H9 (cell line): ENCODE results near the gene FHIT. TPM values are rescaled to one million over a fixed set of nuclear protein-coding genes. Genes with fewer than 3 reads are reported as not detected.

Source experiments
- DNase-seq: peaks from one replicate; pipeline ENCODE4 v3.0.0-alpha.2; 2017
- H2AFZ ChIP-seq: one replicate; pipeline ENCODE4 v1.6.1; 2013; ENCODE audit warnings: mild to moderate bottlenecking, low read length, control low read depth, moderate library complexity
- H2AK5ac ChIP-seq: 2 replicates; pipeline ENCODE4 v1.6.1; 2013; ENCODE audit warnings: low read length, control low read depth, mixed read lengths; ENCODE audit not compliant: insufficient read length
- H2BK120ac ChIP-seq: one replicate; pipeline ENCODE4 v1.6.1; 2013; ENCODE audit warnings: low read depth, mild to moderate bottlenecking, low read length, control low read depth, inconsistent platforms; ENCODE audit not compliant: poor library complexity, severe bottlenecking
- H2BK12ac ChIP-seq: 2 replicates; pipeline ENCODE4 v1.6.1; 2013; ENCODE audit warnings: low read length, control low read depth, mixed read lengths, low read depth; ENCODE audit not compliant: insufficient read length
- H2BK15ac ChIP-seq: 2 replicates; pipeline ENCODE4 v1.6.1; 2013; ENCODE audit warnings: low read depth, low read length, control low read depth
- H2BK20ac ChIP-seq: one replicate; pipeline ENCODE4 v1.6.1; 2013; ENCODE audit warnings: low read depth, mild to moderate bottlenecking, low read length, control low read depth, inconsistent platforms; ENCODE audit not compliant: poor library complexity, severe bottlenecking
- H2BK5ac ChIP-seq: 2 replicates; pipeline ENCODE4 v1.6.1; 2013; ENCODE audit warnings: low read length, control low read depth, mixed read lengths; ENCODE audit not compliant: insufficient read length
- H3K14ac ChIP-seq: 2 replicates; pipeline ENCODE4 v1.6.1; 2013; ENCODE audit warnings: low read length, control low read depth; ENCODE audit not compliant: insufficient read depth
- H3K18ac ChIP-seq: 2 replicates; pipeline ENCODE4 v1.6.1; 2013; ENCODE audit warnings: low read depth, mild to moderate bottlenecking, mixed read lengths, low read length, control low read depth; ENCODE audit not compliant: insufficient read length
- H3K23ac ChIP-seq: 2 replicates; pipeline ENCODE4 v1.6.1; 2013; ENCODE audit warnings: low read length, control low read depth, mixed read lengths, low read depth; ENCODE audit not compliant: insufficient read length
- H3K23me2 ChIP-seq: 2 replicates; pipeline ENCODE4 v1.6.1; 2013; ENCODE audit warnings: low read depth, mild to moderate bottlenecking, mixed read lengths, low read length, control low read depth; ENCODE audit not compliant: insufficient read length, poor library complexity, severe bottlenecking
- H3K27ac ChIP-seq: 2 replicates; pipeline ENCODE4 v1.5.1; 2013; ENCODE audit warnings: low read length, control low read depth, mixed read lengths, low read depth; ENCODE audit not compliant: insufficient read length
- H3K27me3 ChIP-seq: 2 replicates; pipeline ENCODE4 v1.6.1; 2013; ENCODE audit warnings: low read length, control low read depth, inconsistent platforms; ENCODE audit not compliant: insufficient read depth
- H3K4ac ChIP-seq: 2 replicates; pipeline ENCODE4 v1.6.1; 2013; ENCODE audit warnings: low read depth, mild to moderate bottlenecking, control low read depth, inconsistent platforms, low read length, moderate library complexity
- H3K4me1 ChIP-seq: 2 replicates; pipeline ENCODE4 v1.6.1; 2013; ENCODE audit warnings: low read length, control low read depth, inconsistent platforms; ENCODE audit not compliant: insufficient read depth
- H3K4me2 ChIP-seq: 2 replicates; pipeline ENCODE4 v1.6.1; 2013; ENCODE audit warnings: low read length, control low read depth, mixed read lengths; ENCODE audit not compliant: insufficient read length, insufficient read depth
- H3K56ac ChIP-seq: 2 replicates; pipeline ENCODE4 v1.6.1; 2013; ENCODE audit warnings: low read depth, mild to moderate bottlenecking, mixed read lengths, low read length, control low read depth; ENCODE audit not compliant: insufficient read length
- H3K79me1 ChIP-seq: 2 replicates; pipeline ENCODE4 v1.6.1; 2013; ENCODE audit warnings: low read depth, mild to moderate bottlenecking, moderate library complexity, low read length, control low read depth, inconsistent platforms; ENCODE audit not compliant: insufficient read depth, poor library complexity, severe bottlenecking
- H3K79me2 ChIP-seq: 2 replicates; pipeline ENCODE4 v1.6.1; 2013; ENCODE audit warnings: low read length, control low read depth, inconsistent platforms; ENCODE audit not compliant: insufficient read depth
- H3K9ac ChIP-seq: 2 replicates; pipeline ENCODE4 v1.6.1; 2013; ENCODE audit warnings: low read length, control low read depth, mixed read lengths; ENCODE audit not compliant: insufficient read length; ENCODE audit errors: extremely low read depth
- H3K9me3 ChIP-seq: one replicate; pipeline ENCODE4 v1.6.1; 2013; ENCODE audit warnings: low read depth, low read length, inconsistent platforms; ENCODE audit not compliant: control insufficient read depth
- H3T11ph ChIP-seq: one replicate; pipeline ENCODE4 v1.6.1; 2013; ENCODE audit warnings: mild to moderate bottlenecking, low read length, control low read depth, inconsistent platforms
- H4K20me1 ChIP-seq: one replicate; pipeline ENCODE4 v1.6.1; 2013; ENCODE audit not compliant: control insufficient read depth, insufficient read length, insufficient read depth
- H4K5ac ChIP-seq: 2 replicates; pipeline ENCODE4 v1.6.1; 2013; ENCODE audit warnings: low read depth, mild to moderate bottlenecking, mixed read lengths, low read length, control low read depth; ENCODE audit not compliant: insufficient read length
- H4K8ac ChIP-seq: replicated peaks from 2 replicates; pipeline ENCODE4 v1.6.1; 2013; ENCODE audit warnings: low read length, control low read depth, mixed read lengths, low read depth; ENCODE audit not compliant: insufficient read length
- H4K91ac ChIP-seq: 2 replicates; pipeline ENCODE4 v1.6.1; 2013; ENCODE audit warnings: low read depth, mild to moderate bottlenecking, moderate library complexity, mixed read lengths, low read length, control low read depth; ENCODE audit not compliant: insufficient read length
- H3K27ac Mint-ChIP-seq, 3 experiments: 2 replicates in 2 of 3; 3 replicates in 1 of 3; pipeline ENCODE4 v1.8.0; 2020 to 2021; ENCODE audit warnings: mixed read lengths in 3 of 3, mild to moderate bottlenecking in 1 of 3, moderate library complexity in 1 of 3
- H3K27me3 Mint-ChIP-seq: 2 replicates; pipeline ENCODE4 v1.8.0; 2021; ENCODE audit warnings: low read depth, mild to moderate bottlenecking, moderate library complexity, mixed read lengths
- H3K36me3 Mint-ChIP-seq, 3 experiments: 2 replicates in 2 of 3; 3 replicates in 1 of 3; pipeline ENCODE4 v1.8.0; 2020 to 2021; ENCODE audit warnings: low read depth in 3 of 3, mixed read lengths in 3 of 3; ENCODE audit not compliant: insufficient read depth in 1 of 3
- H3K4me1 Mint-ChIP-seq, 2 experiments: 2 replicates each; pipeline ENCODE4 v1.8.0; 2020; ENCODE audit warnings: mixed read lengths in 2 of 2
- H3K4me3 Mint-ChIP-seq, 2 experiments: 2 replicates in 1 of 2; 3 replicates in 1 of 2; pipeline ENCODE4 v1.8.0; 2020 to 2021; ENCODE audit warnings: mild to moderate bottlenecking in 2 of 2, mixed read lengths in 2 of 2, moderate library complexity in 1 of 2
- H3K9me3 Mint-ChIP-seq, 2 experiments: 2 replicates in 1 of 2; 3 replicates in 1 of 2; pipeline ENCODE4 v1.8.0; 2020; ENCODE audit warnings: mild to moderate bottlenecking in 2 of 2, mixed read lengths in 2 of 2, moderate library complexity in 1 of 2
- CTCF ChIP-seq: fragments of 200-600 bp; sonication (generic); conservative IDR thresholded peaks from 3 replicates; pipeline ENCODE4 v1.8.0; 2021; ENCODE audit warnings: antibody characterized with exemption, mild to moderate bottlenecking
- WGBS: extraction: QIAGEN DNeasy Blood & Tissue Kit; methylation state at CpG from one replicate; pipeline ENCODE4 v1.1.7; 2013; ENCODE audit warnings: missing lambda C conversion rate, low lambda C conversion rate, mixed read lengths; ENCODE audit not compliant: insufficient read length; ENCODE audit errors: extremely low coverage; 5-methylcytosine and 5-hydroxymethylcytosine counted together
- total RNA-seq: library from RNA; stranded (reverse); gene quantifications from 2 replicates; pipeline ENCODE4 v1.2.1, GENCODE V29; 2021

Gene FHIT
- total RNA-seq, 1 experiment from 2014 or later: 3.0 TPM

GRCh38 chr3:59786374-59786773, 1464.9 kb downstream of the FHIT start:
- Histone ChIP-seq H3K4ac (no peak overlapping the region), H3K23ac (no peak overlapping the region), H2BK5ac (no peak overlapping the region), H4K91ac (no peak overlapping the region), H4K5ac (no peak overlapping the region), H2BK15ac (no peak overlapping the region), H2BK120ac (no peak overlapping the region), H3K56ac (no peak overlapping the region), H4K8ac (no peak overlapping the region), H3K9me3 (no peaks in the 10 kb centered on the region), H2AFZ (no peak overlapping the region), H3K18ac (no peak overlapping the region), H3K14ac (no peak overlapping the region), H3K9ac (no peak overlapping the region), H3K27me3 (no peaks in the 10 kb centered on the region), H3K4me2 (no peak overlapping the region), H3T11ph (no peak overlapping the region), H3K79me1 (no peaks in the 10 kb centered on the region), H2AK5ac (no peak overlapping the region), H2BK12ac (no peak overlapping the region), H2BK20ac (no peak overlapping the region), H3K23me2 (no peaks in the 10 kb centered on the region), H3K79me2 (no peaks in the 10 kb centered on the region), H3K4me1 (peaks cover 3% of the 10 kb centered on the region; the same call in 1 of the 2 replicates), H4K20me1 (no peaks in the 10 kb centered on the region), H3K27ac (no peak overlapping the region)
- no peak for TF ChIP-seq CTCF
- Mint-ChIP-seq H3K27ac (no peak overlapping the region), H3K36me3 (peaks cover 0 to 3% (median 0%) of the 10 kb centered on the region in 3 experiments; a peak in 2 of 7 replicates), H3K9me3 (peaks cover 0 to 3% of the 10 kb centered on the region in 2 experiments; a peak in 2 of 5 replicates), H3K4me1 (peaks cover 12 to 13% of the 10 kb centered on the region in 2 experiments), H3K4me3 (no peak overlapping the region), H3K27me3 (no peaks in the 10 kb centered on the region; the same call in 1 of the 2 replicates)
- no CpG with 5 or more reads among the region's 6 CpGs for WGBS
- DNase-seq: no peak
